K562 (cell line): ENCODE data around the gene ITPR3. TPM values are rescaled to one million over a fixed set of nuclear protein-coding genes. Genes with fewer than 3 reads are reported as not detected.

Experiments used
- AFF1 ChIP-seq, 2 experiments: fragments of 450-650 bp; IDR thresholded peaks; 2 replicates each; pipeline ENCODE4 v1.6.1; 2018; ENCODE audit warnings: mild to moderate bottlenecking in 2 of 2, low read depth in 1 of 2; ENCODE audit not compliant: partially characterized antibody in 2 of 2
- ATF1 ChIP-seq, 2 experiments: fragments of 450-650 bp in 1 of 2; IDR thresholded peaks; 2 replicates each; pipeline ENCODE4 v1.6.1; 2016; ENCODE audit warnings: missing compliant biosample characterization in 1 of 2, missing genetic modification characterization in 1 of 2
- CAMTA2 ChIP-seq: fragments of 250-450 bp; sonication (Bioruptor Pico); conservative IDR thresholded peaks from 2 replicates; pipeline ENCODE4 v1.5.1; 2022
- CBX1 ChIP-seq: sonication (generic); IDR thresholded peaks from 2 replicates; pipeline ENCODE4 v1.6.1; 2016; ENCODE audit warnings: antibody characterized with exemption, low read depth, mild to moderate bottlenecking
- EP300 ChIP-seq: IDR thresholded peaks from 2 replicates; pipeline ENCODE4 v1.6.1; 2012; ENCODE audit warnings: low read length, improper control_type of control experiment
- GATAD2A ChIP-seq: fragments of 450-650 bp; IDR thresholded peaks from 2 replicates; pipeline ENCODE4 v1.6.1; 2017
- MTA2 ChIP-seq: fragments of 450-650 bp; IDR thresholded peaks from 2 replicates; pipeline ENCODE4 v1.6.1; 2016; ENCODE audit warnings: low read depth
- MYC ChIP-seq, 2 experiments: fragments of 250-450 bp in 1 of 2; sonication (Bioruptor Pico) in 1 of 2; IDR thresholded peaks; 2 replicates each; pipeline versions ENCODE4 v1.5.1 to v1.6.1; 2012 to 2021; ENCODE audit warnings: low read depth in 2 of 2, borderline replicate concordance in 1 of 2, improper control_type of control experiment in 1 of 2, low read length in 1 of 2, mild to moderate bottlenecking in 1 of 2, moderate library complexity in 1 of 2
- NFE2L1 ChIP-seq: fragments of 450-650 bp; IDR thresholded peaks from 2 replicates; pipeline ENCODE4 v1.6.1; 2016; ENCODE audit warnings: missing genetic modification characterization, low read depth, mild to moderate bottlenecking, missing compliant biosample characterization, moderate library complexity, borderline replicate concordance
- PRPF4 ChIP-seq: fragments of 200-400 bp; formaldehyde crosslinking; IDR thresholded peaks from one replicate; pipeline ENCODE4 v1.6.1; 2017; ENCODE audit warnings: low read length, low read depth, mild to moderate bottlenecking; ENCODE audit not compliant: insufficient read depth, poor library complexity, severe bottlenecking
- RCOR1 ChIP-seq, 2 experiments: IDR thresholded peaks; 2 replicates each; pipeline ENCODE4 v1.6.1; 2012; ENCODE audit warnings: low read depth in 2 of 2, low read length in 2 of 2, borderline replicate concordance in 1 of 2, improper control_type of control experiment in 1 of 2
- RFX1 ChIP-seq: fragments of 450-650 bp; IDR thresholded peaks from 2 replicates; pipeline ENCODE4 v1.6.1; 2016; ENCODE audit warnings: mild to moderate bottlenecking, moderate library complexity
- SMC3 ChIP-seq: conservative IDR thresholded peaks from 2 replicates; pipeline ENCODE4 v1.6.1; 2011; ENCODE audit warnings: low read depth, low read length, improper control_type of control experiment; ENCODE audit not compliant: insufficient read depth
- SRSF7 ChIP-seq: fragments of 200-400 bp; formaldehyde crosslinking; optimal IDR thresholded peaks from 2 replicates; pipeline ENCODE3; 2017; ENCODE audit warnings: mild to moderate bottlenecking, low read depth, low read length
- TCFL5 ChIP-seq: fragments of 250-450 bp; sonication (Bioruptor Pico); conservative IDR thresholded peaks from 2 replicates; pipeline ENCODE4 v1.6.1; 2021; ENCODE audit warnings: mild to moderate bottlenecking, moderate library complexity, matching md5 sums
- THRA ChIP-seq: fragments of 450-650 bp; IDR thresholded peaks from 2 replicates; pipeline ENCODE4 v1.6.1; 2017; ENCODE audit warnings: mild to moderate bottlenecking, moderate library complexity
- XRCC4 ChIP-seq: IDR thresholded peaks from one replicate; pipeline ENCODE4 v1.6.1; 2011; ENCODE audit not compliant: insufficient read depth, insufficient read length; ENCODE audit errors: extremely low read depth
- ZBTB26 ChIP-seq: fragments of 450-650 bp; formaldehyde crosslinking; IDR thresholded peaks from 2 replicates; pipeline ENCODE4 v1.4.0; 2022; ENCODE audit warnings: missing genetic modification characterization
- ZFP30 ChIP-seq: fragments of 250-450 bp; sonication (Bioruptor Pico); IDR thresholded peaks from 2 replicates; pipeline ENCODE4 v1.8.0; 2022; ENCODE audit warnings: moderate library complexity, mild to moderate bottlenecking, inconsistent platforms, borderline replicate concordance
- ZNF232 ChIP-seq: sonication (generic); formaldehyde crosslinking; IDR thresholded peaks from 2 replicates; pipeline ENCODE4 v1.8.0; 2022; ENCODE audit warnings: mild to moderate bottlenecking, missing genetic modification reagents
- ZNF263 ChIP-seq: sonication (generic); formaldehyde crosslinking; IDR thresholded peaks from 2 replicates; pipeline ENCODE4 v1.8.0; 2022; ENCODE audit warnings: mild to moderate bottlenecking, missing genetic modification reagents, borderline replicate concordance
- ZNF316 ChIP-seq: fragments of 450-650 bp; IDR thresholded peaks from 2 replicates; pipeline ENCODE4 v1.6.1; 2016
- ZNF589 ChIP-seq: fragments of 200-800 bp; sonication (Bioruptor generic); IDR thresholded peaks from 2 replicates; pipeline ENCODE4 v1.6.1; 2016; ENCODE audit warnings: low read depth, missing genetic modification characterization, missing compliant biosample characterization
- ZNF766 ChIP-seq: fragments of 200-800 bp; sonication (Bioruptor generic); conservative IDR thresholded peaks from 2 replicates; pipeline ENCODE4 v1.6.1; 2016; ENCODE audit warnings: missing genetic modification characterization, missing compliant biosample characterization
- polyA plus RNA-seq, 8 experiments: library from polyadenylated mRNA; depleted of rRNA in 4 of 8; stranded (reverse) in 5 of 8; unstranded in 3 of 8; fragments of >200 nt; fragmentation: Nextera tagmentation in 2 of 8; fragmentation: Illumina TruSeq in 1 of 8; extraction: Ambion mirVana in 2 of 8; extraction: Trizol in 1 of 8; gene quantifications; 2 replicates each; pipeline versions ENCODE4 v1.2.1 to v1.2.3, GENCODE V29; 2011 to 2014; ENCODE audit warnings: inconsistent platforms in 1 of 8, missing spikeins in 1 of 8
- total RNA-seq, 7 experiments: library from RNA; depleted of rRNA in 6 of 7; stranded (reverse); fragments of >200 nt in 6 of 7; fragmentation: Illumina TruSeq in 2 of 7; extraction: Trizol in 2 of 7; gene quantifications; 2 replicates each; pipeline versions ENCODE4 v1.2.1 to v1.2.3, GENCODE V29; 2011 to 2021; ENCODE audit warnings: low replicate concordance in 1 of 7

Gene ITPR3
- total and polyA plus RNA-seq, 9 of the 15 experiments (the other 6 are each of a cell fraction or from before 2014, with no cell fraction given): 0.39 to 35.7 (median 13.2) TPM

- TF ChIP-seq THRA (no peak), RFX1 (no peak), NFE2L1 (tag) (no peak), ZNF766 (no peak), SMC3 (peak; percentile 71), CBX1 (no peak), ZNF263 (CRISPR knock-in tag) (no peak; the same call in 1 of the 2 replicates), XRCC4 (no peak), SRSF7 (no peak), MTA2 (no peak), ZNF589 (no peak), ZFP30 (CRISPR knock-in tag) (no peak), AFF1 (IDR thresholded peaks at IDR 0.05; ENCODE audit: low read depth in 1 of 2, partially characterized antibody in 2 of 2) (no peak), GATAD2A (no peak), ZNF316 (no peak), PRPF4 (no peak), ZBTB26 (CRISPR knock-in tag) (no peak), ATF1 (CRISPR knock-in tag; IDR thresholded peaks at IDR 0.05) (no peak), ATF1 (tag; IDR thresholded peaks at IDR 0.05) (no peak), CAMTA2 (no peak), ZNF232 (no peak), TCFL5 (CRISPR knock-in tag) (no peak), RCOR1 (IDR thresholded peaks at IDR 0.05; ENCODE audit: borderline replicate concordance in 1 of 2, low read depth in 2 of 2, low read length in 2 of 2) (peak in 1 of 2 experiments; percentile 43; a peak in 1 of 4 replicates), MYC (IDR thresholded peaks at IDR 0.05; ENCODE audit: low read depth, low read length) (no peak), MYC (CRISPR knock-in tag; IDR thresholded peaks at IDR 0.05; ENCODE audit: borderline replicate concordance, low read depth) (no peak), EP300 (no peak)
Measured at GRCh38 chr6:33672808-33673207, 51.7 kb downstream of the ITPR3 start (continued).
